Keratinocyte (primary cell): Measurements from ENCODE around the gene SHKBP1. TPM values are rescaled to one million over a fixed set of nuclear protein-coding genes. Genes with fewer than 3 reads are reported as not detected.

Experiments
- DNase-seq: peaks from one replicate; pipeline ENCODE4 v3.0.0-alpha.2; 2011; ENCODE audit warnings: low read depth, missing footprints, low spot score
- FAIRE-seq: peaks from 2 replicates; lab custom pipeline; 2011; peaks lifted over from hg19 to GRCh38; lab: Jason Lieb, UNC
- H2AFZ ChIP-seq: 2 replicates; pipeline ENCODE4 v1.6.0; 2012; ENCODE audit warnings: low read length, control low read depth, inconsistent platforms; ENCODE audit not compliant: control insufficient read depth
- H3K27ac ChIP-seq: 2 replicates; pipeline ENCODE4 v1.5.1; 2011; ENCODE audit warnings: low read length; ENCODE audit not compliant: control insufficient read depth, insufficient read depth
- H3K27me3 ChIP-seq: 3 replicates; pipeline ENCODE4 v1.6.0; 2011; ENCODE audit warnings: low read length; ENCODE audit not compliant: control insufficient read depth, insufficient read depth; ENCODE audit errors: extremely low read depth
- H3K36me3 ChIP-seq, 2 experiments: 2 replicates in 1 of 2; 3 replicates in 1 of 2; pipeline ENCODE4 v1.5.1; 2011; ENCODE audit warnings: low read length in 2 of 2, mild to moderate bottlenecking in 1 of 2; ENCODE audit not compliant: control insufficient read depth in 2 of 2, insufficient read depth in 2 of 2; ENCODE audit errors: extremely low read depth in 1 of 2
- H3K4me1 ChIP-seq: 3 replicates; pipeline ENCODE4 v1.5.1; 2011; ENCODE audit warnings: low read length; ENCODE audit not compliant: control insufficient read depth, insufficient read depth; ENCODE audit errors: extremely low read depth
- H3K4me2 ChIP-seq: 3 replicates; pipeline ENCODE4 v1.6.0; 2011; ENCODE audit warnings: low read depth, low read length; ENCODE audit not compliant: control insufficient read depth, insufficient read depth; ENCODE audit errors: extremely low read depth
- H3K4me3 ChIP-seq, 3 experiments: fragments of 200-600 bp in 1 of 3; sonication (generic) in 1 of 3; 2 replicates in 2 of 3; 3 replicates in 1 of 3; pipeline ENCODE4 v1.5.1; 2011 to 2016; ENCODE audit warnings: low read length in 3 of 3, mild to moderate bottlenecking in 3 of 3, control low read depth in 2 of 3, inconsistent platforms in 1 of 3, low read depth in 1 of 3, mixed read lengths in 1 of 3, mixed run types in 1 of 3, moderate library complexity in 1 of 3; ENCODE audit not compliant: control insufficient read depth in 2 of 3, insufficient read depth in 2 of 3; ENCODE audit errors: extremely low read depth in 1 of 3
- H3K79me2 ChIP-seq: 2 replicates; pipeline ENCODE4 v1.6.0; 2012; ENCODE audit warnings: low read length; ENCODE audit not compliant: control insufficient read depth, insufficient read depth
- H3K9ac ChIP-seq: 3 replicates; pipeline ENCODE4 v1.6.0; 2011; ENCODE audit warnings: low read length; ENCODE audit not compliant: control insufficient read depth, insufficient read depth; ENCODE audit errors: extremely low read depth
- H3K9me1 ChIP-seq: 3 replicates; pipeline ENCODE4 v1.6.0; 2011; ENCODE audit warnings: low read length; ENCODE audit not compliant: control insufficient read depth, insufficient read depth; ENCODE audit errors: extremely low read depth
- H3K9me3 ChIP-seq: 2 replicates; pipeline ENCODE4 v1.5.1; 2012; ENCODE audit warnings: low read depth, low read length; ENCODE audit not compliant: control insufficient read depth
- H4K20me1 ChIP-seq: 3 replicates; pipeline ENCODE4 v1.6.0; 2011; ENCODE audit warnings: low read length; ENCODE audit not compliant: control insufficient read depth, insufficient read depth; ENCODE audit errors: extremely low read depth
- CTCF ChIP-seq, 3 experiments: IDR thresholded peaks in 1 of 3; conservative IDR thresholded peaks in 1 of 3; optimal IDR thresholded peaks in 1 of 3; 2 replicates in 2 of 3; 3 replicates in 1 of 3; pipeline versions ENCODE3 to v1.5.1; 2011; ENCODE audit warnings: low read length in 3 of 3, mild to moderate bottlenecking in 3 of 3, moderate library complexity in 2 of 3, control low read depth in 1 of 3, inconsistent platforms in 1 of 3; ENCODE audit not compliant: insufficient read depth in 2 of 3; ENCODE audit errors: extremely low read depth in 1 of 3
- EZH2 ChIP-seq: IDR thresholded peaks from one replicate; pipeline ENCODE4 v1.6.1; 2012; ENCODE audit warnings: inconsistent platforms, mild to moderate bottlenecking, low read length, moderate library complexity
- dilution Hi-C: fragments of 300-500 bp; cut with MboI; formaldehyde crosslinking; loops from one replicate; pipeline ENCODE4 v1.7.0; 2020; ENCODE audit warnings: low sequenced_read_pairs; ENCODE audit not compliant: extremely low pct_ligation_motif_present
- polyA plus RNA-seq, 5 experiments: library from polyadenylated mRNA; depleted of rRNA in 3 of 5; stranded (reverse) in 3 of 5; stranded (forward) in 1 of 5; unstranded in 1 of 5; fragments of >200 nt; gene quantifications; 1 replicate in 1 of 5; 2 replicates in 3 of 5; 3 replicates in 1 of 5; pipeline versions ENCODE4 v1.2.1 to v1.2.3, GENCODE V29; 2011 to 2012; ENCODE audit warnings: missing spikeins in 2 of 5, low read depth in 1 of 5, low replicate concordance in 1 of 5

Gene SHKBP1
- polyA plus RNA-seq, 1 donor (not counting 4 experiments of a cell fraction or from before 2014, with no cell fraction given): 20.2 TPM

GRCh38 chr19:40584007-40584406 is 7.3 kb downstream of the SHKBP1 start:
- H3K4me2 ChIP-seq: no peak overlapping the region
- H3K27me3 ChIP-seq: no peaks in the 10 kb centered on the region
- H4K20me1 ChIP-seq: no peaks in the 10 kb centered on the region
- FAIRE-seq (no peak), DNase-seq (no peak)
- no peak for TF ChIP-seq EZH2
- TF ChIP-seq CTCF (optimal IDR thresholded peaks at IDR 0.05 in 1 of 3, IDR thresholded peaks at IDR 0.05 in 1 of 3, conservative IDR thresholded peaks at IDR 0.05 in 1 of 3; ENCODE audit: extremely low read depth in 1 of 3, insufficient read depth in 2 of 3, low read length in 3 of 3): peak in 2 of 3 experiments; percentile 17 to 39
- dilution Hi-C loops: no loop called here
- no peak overlapping the region for H3K27ac ChIP-seq
- no peaks in the 10 kb centered on the region for H3K9me1 ChIP-seq
- H3K9ac ChIP-seq: no peak overlapping the region
- H3K36me3 ChIP-seq: peaks cover 10 to 13% of the 10 kb centered on the region in 2 experiments
- peaks cover 11% of the 10 kb centered on the region for H3K4me1 ChIP-seq
- no peak overlapping the region for H2AFZ ChIP-seq
- no peaks in the 10 kb centered on the region for H3K9me3 ChIP-seq
- H3K79me2 ChIP-seq: no peaks in the 10 kb centered on the region
- H3K4me3 ChIP-seq: no peak overlapping the region

- Histone ChIP-seq H3K9ac (no peak overlapping the region), H3K27me3 (no peaks in the 10 kb centered on the region), H3K9me3 (no peaks in the 10 kb centered on the region), H3K9me1 (no peaks in the 10 kb centered on the region), H3K4me2 (no peak overlapping the region), H3K4me1 (peaks cover 11% of the 10 kb centered on the region), H4K20me1 (no peaks in the 10 kb centered on the region), H2AFZ (no peak overlapping the region), H3K79me2 (no peaks in the 10 kb centered on the region), H3K36me3 (peaks cover 6 to 8% of the 10 kb centered on the region in 2 experiments), H3K4me3 (no peak overlapping the region), H3K27ac (no peak overlapping the region)
- TF ChIP-seq EZH2 (no peak), CTCF (optimal IDR thresholded peaks at IDR 0.05 in 1 of 3, IDR thresholded peaks at IDR 0.05 in 1 of 3, conservative IDR thresholded peaks at IDR 0.05 in 1 of 3; ENCODE audit: extremely low read depth in 1 of 3, insufficient read depth in 2 of 3, low read length in 3 of 3) (no peak)
- no peak for DNase-seq
- dilution Hi-C loops: no loop called here
- FAIRE-seq: no peak
Measured at GRCh38 chr19:40585241-40585981, 8.7 kb downstream of the SHKBP1 start.
